H9 (cell line): ENCODE measurements around the gene VGLL2. TPM values are rescaled to one million over a fixed set of nuclear protein-coding genes. Genes with fewer than 3 reads are reported as not detected.
"Not testable (repeated sequence)": the region's sequence is repeated elsewhere in the genome, so short reads cannot be mapped to it uniquely, and the experiment has no call there.

Experiments used
- DNase-seq: peaks from one replicate; pipeline ENCODE4 v3.0.0-alpha.2; 2017
- H2AFZ ChIP-seq: one replicate; pipeline ENCODE4 v1.6.1; 2013; ENCODE audit warnings: mild to moderate bottlenecking, low read length, control low read depth, moderate library complexity
- H2AK5ac ChIP-seq: 2 replicates; pipeline ENCODE4 v1.6.1; 2013; ENCODE audit warnings: low read length, control low read depth, mixed read lengths; ENCODE audit not compliant: insufficient read length
- H2BK120ac ChIP-seq: one replicate; pipeline ENCODE4 v1.6.1; 2013; ENCODE audit warnings: low read depth, mild to moderate bottlenecking, low read length, control low read depth, inconsistent platforms; ENCODE audit not compliant: poor library complexity, severe bottlenecking
- H2BK12ac ChIP-seq: 2 replicates; pipeline ENCODE4 v1.6.1; 2013; ENCODE audit warnings: low read length, control low read depth, mixed read lengths, low read depth; ENCODE audit not compliant: insufficient read length
- H2BK15ac ChIP-seq: 2 replicates; pipeline ENCODE4 v1.6.1; 2013; ENCODE audit warnings: low read depth, low read length, control low read depth
- H2BK20ac ChIP-seq: one replicate; pipeline ENCODE4 v1.6.1; 2013; ENCODE audit warnings: low read depth, mild to moderate bottlenecking, low read length, control low read depth, inconsistent platforms; ENCODE audit not compliant: poor library complexity, severe bottlenecking
- H2BK5ac ChIP-seq: 2 replicates; pipeline ENCODE4 v1.6.1; 2013; ENCODE audit warnings: low read length, control low read depth, mixed read lengths; ENCODE audit not compliant: insufficient read length
- H3K14ac ChIP-seq: 2 replicates; pipeline ENCODE4 v1.6.1; 2013; ENCODE audit warnings: low read length, control low read depth; ENCODE audit not compliant: insufficient read depth
- H3K18ac ChIP-seq: 2 replicates; pipeline ENCODE4 v1.6.1; 2013; ENCODE audit warnings: low read depth, mild to moderate bottlenecking, mixed read lengths, low read length, control low read depth; ENCODE audit not compliant: insufficient read length
- H3K23ac ChIP-seq: 2 replicates; pipeline ENCODE4 v1.6.1; 2013; ENCODE audit warnings: low read length, control low read depth, mixed read lengths, low read depth; ENCODE audit not compliant: insufficient read length
- H3K23me2 ChIP-seq: 2 replicates; pipeline ENCODE4 v1.6.1; 2013; ENCODE audit warnings: low read depth, mild to moderate bottlenecking, mixed read lengths, low read length, control low read depth; ENCODE audit not compliant: insufficient read length, poor library complexity, severe bottlenecking
- H3K27ac ChIP-seq: 2 replicates; pipeline ENCODE4 v1.5.1; 2013; ENCODE audit warnings: low read length, control low read depth, mixed read lengths, low read depth; ENCODE audit not compliant: insufficient read length
- H3K27me3 ChIP-seq: 2 replicates; pipeline ENCODE4 v1.6.1; 2013; ENCODE audit warnings: low read length, control low read depth, inconsistent platforms; ENCODE audit not compliant: insufficient read depth
- H3K4ac ChIP-seq: 2 replicates; pipeline ENCODE4 v1.6.1; 2013; ENCODE audit warnings: low read depth, mild to moderate bottlenecking, control low read depth, inconsistent platforms, low read length, moderate library complexity
- H3K4me1 ChIP-seq: 2 replicates; pipeline ENCODE4 v1.6.1; 2013; ENCODE audit warnings: low read length, control low read depth, inconsistent platforms; ENCODE audit not compliant: insufficient read depth
- H3K4me2 ChIP-seq: 2 replicates; pipeline ENCODE4 v1.6.1; 2013; ENCODE audit warnings: low read length, control low read depth, mixed read lengths; ENCODE audit not compliant: insufficient read length, insufficient read depth
- H3K56ac ChIP-seq: 2 replicates; pipeline ENCODE4 v1.6.1; 2013; ENCODE audit warnings: low read depth, mild to moderate bottlenecking, mixed read lengths, low read length, control low read depth; ENCODE audit not compliant: insufficient read length
- H3K79me1 ChIP-seq: 2 replicates; pipeline ENCODE4 v1.6.1; 2013; ENCODE audit warnings: low read depth, mild to moderate bottlenecking, moderate library complexity, low read length, control low read depth, inconsistent platforms; ENCODE audit not compliant: insufficient read depth, poor library complexity, severe bottlenecking
- H3K79me2 ChIP-seq: 2 replicates; pipeline ENCODE4 v1.6.1; 2013; ENCODE audit warnings: low read length, control low read depth, inconsistent platforms; ENCODE audit not compliant: insufficient read depth
- H3K9ac ChIP-seq: 2 replicates; pipeline ENCODE4 v1.6.1; 2013; ENCODE audit warnings: low read length, control low read depth, mixed read lengths; ENCODE audit not compliant: insufficient read length; ENCODE audit errors: extremely low read depth
- H3K9me3 ChIP-seq: one replicate; pipeline ENCODE4 v1.6.1; 2013; ENCODE audit warnings: low read depth, low read length, inconsistent platforms; ENCODE audit not compliant: control insufficient read depth
- H3T11ph ChIP-seq: one replicate; pipeline ENCODE4 v1.6.1; 2013; ENCODE audit warnings: mild to moderate bottlenecking, low read length, control low read depth, inconsistent platforms
- H4K20me1 ChIP-seq: one replicate; pipeline ENCODE4 v1.6.1; 2013; ENCODE audit not compliant: control insufficient read depth, insufficient read length, insufficient read depth
- H4K5ac ChIP-seq: 2 replicates; pipeline ENCODE4 v1.6.1; 2013; ENCODE audit warnings: low read depth, mild to moderate bottlenecking, mixed read lengths, low read length, control low read depth; ENCODE audit not compliant: insufficient read length
- H4K8ac ChIP-seq: replicated peaks from 2 replicates; pipeline ENCODE4 v1.6.1; 2013; ENCODE audit warnings: low read length, control low read depth, mixed read lengths, low read depth; ENCODE audit not compliant: insufficient read length
- H4K91ac ChIP-seq: 2 replicates; pipeline ENCODE4 v1.6.1; 2013; ENCODE audit warnings: low read depth, mild to moderate bottlenecking, moderate library complexity, mixed read lengths, low read length, control low read depth; ENCODE audit not compliant: insufficient read length
- H3K27ac Mint-ChIP-seq, 3 experiments: 2 replicates in 2 of 3; 3 replicates in 1 of 3; pipeline ENCODE4 v1.8.0; 2020 to 2021; ENCODE audit warnings: mixed read lengths in 3 of 3, mild to moderate bottlenecking in 1 of 3, moderate library complexity in 1 of 3
- H3K27me3 Mint-ChIP-seq: 2 replicates; pipeline ENCODE4 v1.8.0; 2021; ENCODE audit warnings: low read depth, mild to moderate bottlenecking, moderate library complexity, mixed read lengths
- H3K36me3 Mint-ChIP-seq, 3 experiments: 2 replicates in 2 of 3; 3 replicates in 1 of 3; pipeline ENCODE4 v1.8.0; 2020 to 2021; ENCODE audit warnings: low read depth in 3 of 3, mixed read lengths in 3 of 3; ENCODE audit not compliant: insufficient read depth in 1 of 3
- H3K4me1 Mint-ChIP-seq, 2 experiments: 2 replicates each; pipeline ENCODE4 v1.8.0; 2020; ENCODE audit warnings: mixed read lengths in 2 of 2
- H3K4me3 Mint-ChIP-seq, 2 experiments: 2 replicates in 1 of 2; 3 replicates in 1 of 2; pipeline ENCODE4 v1.8.0; 2020 to 2021; ENCODE audit warnings: mild to moderate bottlenecking in 2 of 2, mixed read lengths in 2 of 2, moderate library complexity in 1 of 2
- H3K9me3 Mint-ChIP-seq, 2 experiments: 2 replicates in 1 of 2; 3 replicates in 1 of 2; pipeline ENCODE4 v1.8.0; 2020; ENCODE audit warnings: mild to moderate bottlenecking in 2 of 2, mixed read lengths in 2 of 2, moderate library complexity in 1 of 2
- WGBS: extraction: QIAGEN DNeasy Blood & Tissue Kit; methylation state at CpG from one replicate; pipeline ENCODE4 v1.1.7; 2013; ENCODE audit warnings: missing lambda C conversion rate, low lambda C conversion rate, mixed read lengths; ENCODE audit not compliant: insufficient read length; ENCODE audit errors: extremely low coverage; 5-methylcytosine and 5-hydroxymethylcytosine counted together
- total RNA-seq: library from RNA; stranded (reverse); gene quantifications from 2 replicates; pipeline ENCODE4 v1.2.1, GENCODE V29; 2021

The VGLL2 gene
- total RNA-seq, 1 experiment from 2014 or later = not detected

- not testable (repeated sequence) for H3K18ac ChIP-seq, H4K8ac ChIP-seq, H3K4me1 Mint-ChIP-seq, H2BK12ac ChIP-seq, H4K91ac ChIP-seq, H2BK15ac ChIP-seq, H3K79me1 ChIP-seq, H2BK120ac ChIP-seq, H2AFZ ChIP-seq, H3K27ac ChIP-seq, H3T11ph ChIP-seq, H2BK5ac ChIP-seq, H3K36me3 Mint-ChIP-seq, H4K5ac ChIP-seq, H3K4me1 ChIP-seq, H3K27me3 Mint-ChIP-seq, H3K14ac ChIP-seq, H3K4me2 ChIP-seq, H2BK20ac ChIP-seq, H2AK5ac ChIP-seq, H3K23me2 ChIP-seq, H4K20me1 ChIP-seq, H3K9ac ChIP-seq, H3K27me3 ChIP-seq, H3K79me2 ChIP-seq, H3K9me3 Mint-ChIP-seq, H3K56ac ChIP-seq, H3K9me3 ChIP-seq, H3K23ac ChIP-seq, H3K4ac ChIP-seq
- peak overlapping the region; percentile 79 to 81 for H3K4me3 Mint-ChIP-seq
- H3K27ac Mint-ChIP-seq = peak overlapping the region in 2 of 3 experiments; percentile 59 to 93; a peak in 3 of 7 replicates
- DNase-seq = peak; percentile 59
- no CpG with 5 or more reads among the region's 20 CpGs for WGBS
Observed at GRCh38 chr6:117244979-117245378, 20.4 kb upstream of the VGLL2 start.
